ENCODE data around the gene SPTBN4.
"Not testable (repeated sequence)": the region's sequence is repeated elsewhere in the genome, so short reads cannot be mapped to it uniquely, and the experiment has no call there.

Gene SPTBN4

DNA sequence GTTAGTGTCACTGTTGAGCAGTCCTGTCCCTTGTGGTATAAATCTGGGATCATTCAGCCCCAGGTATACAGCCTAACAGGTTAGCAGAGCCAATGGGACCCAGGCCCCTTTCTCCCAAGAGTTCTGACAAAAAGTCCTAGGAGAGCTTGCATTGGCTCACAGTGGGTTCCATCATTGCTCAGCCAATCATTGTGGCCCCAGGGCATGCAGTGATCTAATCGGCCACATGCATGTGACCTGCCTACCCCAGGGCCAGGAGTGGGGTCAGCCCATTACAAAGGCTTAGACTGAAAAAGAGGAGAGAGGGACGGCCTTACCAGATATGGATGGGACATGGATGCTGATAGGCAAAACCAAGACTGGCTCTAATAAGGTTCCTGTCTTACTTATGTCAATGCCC, 41.1 kb downstream of the SPTBN4 start:
- DNase-seq (ENCODE audit: low read depth), result no peak

DNA sequence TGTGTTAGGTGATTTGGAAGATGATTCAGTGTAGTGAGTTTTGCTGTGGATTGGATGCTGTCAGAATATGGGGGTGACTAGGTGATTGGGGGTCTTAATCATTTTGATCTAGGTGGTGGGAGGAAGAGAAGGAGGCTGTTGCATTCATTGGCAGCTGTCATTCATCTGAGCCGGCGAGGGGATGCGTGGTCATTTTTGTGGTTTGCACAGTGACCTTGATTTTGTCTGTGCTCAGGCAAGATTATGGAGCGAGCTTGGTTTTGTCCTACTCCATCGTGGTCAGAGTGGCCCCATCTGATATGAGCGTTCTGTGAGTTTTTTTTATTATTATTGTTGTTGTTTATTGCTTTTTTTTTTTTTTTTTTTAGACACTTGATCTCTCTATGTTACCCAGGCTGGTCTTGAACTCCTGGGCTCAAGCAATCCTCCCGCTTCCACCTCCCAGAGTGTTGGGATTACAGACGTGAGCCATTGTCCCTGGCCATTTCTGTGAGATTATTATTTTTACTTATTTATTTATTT, 42.0 kb downstream of the SPTBN4 start:
- DNase-seq (ENCODE audit: low read depth), result no peak

DNA sequence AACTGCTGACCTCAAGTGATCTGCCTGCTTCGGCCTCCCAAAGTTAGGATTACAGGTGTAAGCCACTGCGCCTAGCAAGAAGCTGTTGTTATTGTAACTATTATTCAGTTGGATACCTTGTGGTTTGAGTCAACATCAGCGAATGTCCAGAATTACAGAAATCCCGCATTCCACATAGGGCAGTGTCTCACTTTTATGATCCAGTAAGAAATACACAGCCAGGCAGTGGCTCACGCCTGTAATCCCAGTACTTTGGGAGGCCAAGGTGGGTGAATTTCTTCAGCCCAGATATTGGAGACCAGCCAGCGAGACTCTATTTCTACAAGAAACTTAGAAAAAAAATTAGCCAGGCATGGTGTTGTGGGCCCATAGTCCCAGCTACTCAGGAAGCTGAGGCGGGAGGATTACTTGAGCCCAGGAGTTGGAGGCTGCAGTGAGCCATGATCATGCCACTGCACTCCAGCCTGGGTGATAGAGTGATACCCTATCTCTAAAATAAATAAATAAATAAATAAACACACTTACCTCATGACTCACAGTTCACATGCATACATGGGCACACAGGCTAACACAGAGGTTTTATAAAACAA, 43.8 kb downstream of the SPTBN4 start:
- DNase-seq (ENCODE audit: low read depth), result no peak

DNA sequence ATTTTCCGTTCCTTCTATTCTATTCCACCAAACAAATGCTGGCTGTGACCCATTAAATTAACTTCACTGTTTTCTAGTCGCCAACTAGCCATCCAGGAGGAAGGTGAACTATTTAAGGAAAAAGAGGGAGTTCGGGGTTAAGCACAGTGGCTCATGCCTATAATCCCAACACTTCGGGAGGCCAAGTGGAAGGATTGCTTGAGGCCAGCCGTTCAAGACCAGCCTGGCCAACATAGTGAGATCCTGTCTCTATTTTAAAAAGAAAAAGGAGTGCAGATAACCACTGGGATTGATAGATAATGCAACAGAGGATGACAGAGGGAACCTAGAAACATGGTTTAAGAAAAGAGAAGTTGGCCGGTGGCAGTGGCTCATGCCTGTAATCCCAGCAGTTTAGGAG, 44.7 kb downstream of the SPTBN4 start:
- no peak for DNase-seq (ENCODE audit: low read depth)

DNA sequence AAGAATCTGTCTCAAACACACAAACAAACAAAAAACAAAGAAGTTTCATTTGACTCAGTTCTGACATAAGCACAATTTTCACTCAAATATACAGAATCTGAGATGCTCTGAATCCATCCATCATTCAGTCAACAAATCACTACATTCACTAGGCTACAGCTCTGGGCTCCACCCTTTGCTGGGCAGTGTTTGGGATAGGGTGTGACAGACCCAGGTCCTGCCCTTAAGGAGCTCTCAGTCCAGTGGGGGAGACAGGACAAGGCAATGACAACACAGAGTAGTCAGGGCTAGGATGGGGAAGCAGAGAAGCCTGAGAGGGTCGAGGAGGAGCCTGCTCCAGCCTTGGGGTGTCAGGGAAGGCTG, 45.3 kb downstream of the SPTBN4 start:
- no peak for DNase-seq (ENCODE audit: low read depth)

DNA sequence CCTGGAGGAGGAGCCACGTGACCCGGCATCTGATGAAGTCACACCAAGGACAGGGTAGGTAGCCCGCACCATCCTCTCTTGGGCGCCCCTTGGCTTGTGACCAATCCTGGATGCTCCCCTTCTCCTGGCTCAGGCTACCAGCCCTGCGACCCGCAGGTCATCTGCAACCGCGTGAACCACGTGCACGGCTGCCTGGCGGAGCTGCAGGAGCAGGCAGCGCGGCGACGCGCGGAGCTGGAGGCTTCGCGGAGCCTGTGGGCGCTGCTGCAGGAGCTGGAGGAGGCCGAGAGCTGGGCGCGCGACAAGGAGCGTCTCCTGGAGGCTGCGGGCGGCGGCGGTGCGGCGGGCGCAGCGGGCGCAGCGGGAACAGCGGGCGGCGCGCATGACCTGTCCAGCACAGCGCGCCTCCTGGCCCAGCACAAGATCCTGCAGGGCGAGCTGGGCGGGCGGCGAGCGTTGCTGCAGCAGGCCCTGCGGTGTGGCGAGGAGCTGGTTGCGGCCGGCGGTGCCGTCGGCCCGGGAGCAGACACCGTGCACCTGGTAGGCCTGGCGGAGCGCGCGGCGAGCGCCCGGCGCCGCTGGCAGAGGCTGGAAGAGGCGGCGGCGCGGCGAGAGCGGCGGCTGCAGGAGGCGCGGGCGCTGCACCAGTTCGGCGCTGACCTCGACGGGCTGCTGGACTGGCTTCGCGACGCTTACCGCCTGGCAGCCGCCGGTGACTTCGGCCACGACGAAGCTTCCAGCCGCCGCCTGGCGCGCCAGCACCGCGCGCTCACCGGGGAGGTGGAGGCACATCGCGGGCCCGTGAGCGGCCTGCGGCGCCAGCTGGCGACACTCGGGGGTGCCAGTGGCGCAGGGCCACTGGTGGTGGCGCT, 45.9 kb downstream of the SPTBN4 start:
- DNase-seq (ENCODE audit: low read depth), result no peak

DNA sequence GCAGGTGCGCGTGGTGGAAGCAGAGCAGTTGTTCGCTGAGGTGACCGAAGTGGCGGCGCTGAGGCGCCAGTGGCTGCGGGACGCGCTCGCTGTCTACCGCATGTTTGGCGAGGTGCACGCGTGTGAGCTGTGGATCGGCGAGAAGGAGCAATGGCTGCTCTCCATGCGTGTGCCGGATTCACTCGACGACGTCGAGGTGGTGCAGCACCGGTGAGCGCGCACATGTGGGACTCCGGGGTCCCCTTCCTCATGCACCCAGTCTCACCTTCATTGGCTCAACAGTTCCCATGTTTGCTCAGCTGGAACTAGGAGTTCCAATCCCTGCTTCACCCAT, 46.5 kb downstream of the SPTBN4 start:
- no peak for DNase-seq (ENCODE audit: low read depth)

DNA sequence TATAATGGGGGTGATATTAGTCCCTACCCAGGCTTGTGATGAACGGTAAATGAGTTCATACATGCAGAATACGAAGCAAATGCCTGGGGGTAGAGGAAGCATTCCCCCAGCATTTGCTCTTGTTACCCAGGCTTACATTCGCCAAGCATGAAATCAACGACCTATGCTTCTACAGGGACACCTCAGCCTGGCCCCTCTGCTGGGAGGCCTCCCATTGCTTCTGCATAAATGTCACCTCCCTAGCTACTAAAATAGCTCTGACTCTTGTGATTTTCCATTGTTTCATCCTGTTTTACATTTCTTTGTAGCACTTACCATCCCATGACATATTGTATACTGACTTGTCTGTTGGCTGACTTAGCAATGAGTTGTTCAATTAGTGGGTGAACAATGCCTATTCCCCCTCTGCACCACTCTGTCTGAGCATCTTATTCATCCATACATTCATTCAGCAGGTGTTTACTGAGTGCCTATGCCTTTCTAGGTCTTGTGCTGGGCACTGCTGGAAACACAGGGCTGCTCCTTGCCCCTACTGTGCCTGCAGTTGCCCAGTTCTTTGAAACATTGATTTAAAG, 47.0 kb downstream of the SPTBN4 start:
- no peak for DNase-seq (ENCODE audit: low read depth)

DNA sequence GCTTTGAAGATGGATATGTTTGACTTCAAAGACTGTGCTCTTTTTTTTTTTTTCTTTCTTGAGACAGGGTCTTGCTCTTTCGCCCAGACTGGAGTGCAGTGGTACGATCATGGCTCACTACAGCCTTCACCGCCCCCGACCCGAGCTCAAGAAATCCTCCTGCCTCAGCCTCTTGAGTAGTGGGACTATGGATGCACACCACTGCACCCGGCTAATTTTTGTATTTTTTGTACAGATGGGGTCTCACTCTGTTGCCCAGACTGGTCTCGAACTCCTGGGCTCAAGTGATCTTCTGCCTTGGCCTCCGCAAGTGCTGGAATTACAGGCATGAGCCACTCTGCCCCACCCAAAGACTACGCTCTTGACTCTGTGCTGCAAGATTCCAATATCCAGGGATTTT, 50.4 kb downstream of the SPTBN4 start:
- DNase-seq (ENCODE audit: low read depth), result no peak

DNA sequence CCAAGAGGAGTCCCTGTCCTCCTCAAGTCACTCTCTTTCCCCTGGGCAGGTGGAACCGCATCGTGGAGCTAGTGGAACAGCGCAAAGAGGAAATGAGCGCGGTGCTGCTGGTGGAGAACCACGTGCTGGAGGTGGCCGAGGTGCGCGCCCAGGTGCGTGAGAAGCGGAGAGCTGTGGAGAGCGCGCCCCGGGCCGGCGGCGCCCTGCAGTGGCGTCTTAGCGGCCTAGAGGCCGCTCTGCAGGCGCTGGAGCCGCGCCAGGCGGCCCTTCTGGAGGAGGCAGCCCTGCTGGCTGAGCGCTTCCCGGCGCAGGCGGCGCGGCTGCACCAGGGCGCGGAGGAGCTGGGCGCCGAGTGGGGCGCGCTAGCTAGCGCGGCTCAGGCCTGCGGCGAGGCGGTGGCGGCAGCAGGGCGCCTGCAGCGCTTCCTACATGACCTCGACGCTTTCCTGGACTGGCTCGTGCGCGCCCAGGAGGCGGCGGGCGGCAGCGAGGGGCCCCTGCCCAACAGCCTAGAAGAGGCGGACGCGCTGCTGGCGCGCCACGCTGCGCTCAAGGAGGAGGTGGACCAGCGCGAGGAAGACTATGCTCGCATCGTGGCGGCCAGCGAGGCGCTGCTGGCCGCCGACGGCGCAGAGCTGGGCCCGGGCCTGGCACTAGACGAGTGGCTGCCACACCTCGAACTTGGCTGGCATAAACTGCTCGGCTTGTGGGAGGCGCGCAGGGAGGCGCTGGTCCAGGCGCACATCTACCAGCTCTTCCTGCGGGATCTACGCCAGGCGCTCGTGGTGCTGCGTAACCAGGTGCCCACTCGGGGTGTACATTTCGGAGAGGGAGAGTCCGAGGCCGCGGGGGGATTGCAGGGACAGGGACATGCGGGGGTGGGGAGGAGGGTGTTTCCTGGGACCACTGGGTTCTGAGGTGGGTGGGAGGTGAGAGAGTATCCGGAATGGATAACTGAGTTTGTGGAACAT, 52.8 kb downstream of the SPTBN4 start:
- DNase-seq (ENCODE audit: low read depth), result no peak

DNA sequence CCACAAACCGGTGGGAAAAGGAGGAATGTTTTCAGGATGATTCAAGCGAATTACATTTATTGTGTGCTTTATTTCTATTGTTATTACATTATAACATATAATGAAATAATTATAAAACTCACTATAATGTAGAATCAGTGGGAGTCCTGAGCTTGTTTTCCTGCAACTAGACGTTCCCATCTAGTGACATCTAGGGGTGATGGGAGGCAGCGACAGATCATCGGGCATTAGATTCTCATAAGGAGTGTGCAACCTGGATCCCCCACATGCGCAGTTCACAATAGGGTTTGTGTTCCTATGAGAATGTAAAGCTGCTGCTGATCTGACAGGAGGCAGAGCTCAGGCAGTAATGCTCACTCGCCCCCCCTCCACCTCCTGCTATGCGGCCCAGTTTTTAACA, 54.5 kb downstream of the SPTBN4 start:
- DNase-seq (ENCODE audit: low read depth), result no peak

DNA sequence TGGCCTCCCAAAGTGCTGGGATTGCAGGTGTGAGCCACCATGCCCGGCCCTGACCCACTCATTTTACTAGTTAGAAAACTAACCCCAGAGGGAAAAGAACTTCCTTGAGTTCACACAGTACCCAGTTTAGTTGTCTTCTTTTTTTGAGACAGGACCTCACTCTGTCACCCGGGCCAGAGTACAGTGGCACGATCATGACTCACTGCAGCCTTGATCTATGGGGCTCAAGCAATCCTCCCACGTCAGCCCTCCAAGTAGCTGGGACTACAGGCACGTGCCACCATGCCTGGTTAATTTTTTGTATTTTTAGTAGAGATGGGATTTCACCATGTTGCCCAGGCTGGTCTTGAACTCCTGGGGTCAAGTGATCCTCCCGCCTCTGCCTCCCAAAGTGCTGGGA, 55.1 kb downstream of the SPTBN4 start:
- DNase-seq (ENCODE audit: low read depth), result not testable (repeated sequence)

DNA sequence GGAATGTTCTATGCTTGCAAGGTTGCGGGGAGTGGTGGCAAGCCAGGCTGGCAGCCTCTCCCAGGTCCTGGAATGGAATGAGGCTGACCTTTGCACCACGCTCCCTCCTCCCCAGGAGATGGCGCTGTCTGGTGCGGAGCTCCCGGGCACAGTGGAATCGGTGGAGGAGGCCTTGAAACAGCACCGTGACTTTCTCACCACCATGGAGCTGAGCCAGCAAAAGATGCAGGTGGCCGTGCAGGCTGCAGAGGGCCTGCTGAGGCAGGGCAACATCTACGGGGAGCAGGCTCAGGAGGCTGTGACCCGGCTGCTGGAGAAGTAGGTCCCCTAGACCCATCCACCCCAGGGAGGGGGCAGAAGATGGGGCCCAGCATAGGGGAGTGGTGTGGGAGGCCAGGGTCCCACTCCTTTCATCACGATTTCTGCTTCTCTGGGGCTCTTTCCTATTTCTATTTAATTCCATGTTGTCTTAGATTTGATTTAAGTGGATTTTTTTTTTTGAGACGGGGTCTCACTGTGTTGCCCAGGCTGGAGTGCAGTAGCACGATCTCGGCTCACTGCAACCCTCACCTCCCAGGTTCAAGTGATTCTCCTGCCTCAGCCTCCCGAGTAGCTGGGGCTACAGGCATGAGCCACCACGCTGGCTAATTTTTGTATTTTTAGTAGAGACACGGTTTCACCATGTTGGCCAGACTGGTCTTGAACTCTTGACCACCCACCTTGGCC, 56.7 kb downstream of the SPTBN4 start:
- no peak for DNase-seq (ENCODE audit: low read depth)

DNA sequence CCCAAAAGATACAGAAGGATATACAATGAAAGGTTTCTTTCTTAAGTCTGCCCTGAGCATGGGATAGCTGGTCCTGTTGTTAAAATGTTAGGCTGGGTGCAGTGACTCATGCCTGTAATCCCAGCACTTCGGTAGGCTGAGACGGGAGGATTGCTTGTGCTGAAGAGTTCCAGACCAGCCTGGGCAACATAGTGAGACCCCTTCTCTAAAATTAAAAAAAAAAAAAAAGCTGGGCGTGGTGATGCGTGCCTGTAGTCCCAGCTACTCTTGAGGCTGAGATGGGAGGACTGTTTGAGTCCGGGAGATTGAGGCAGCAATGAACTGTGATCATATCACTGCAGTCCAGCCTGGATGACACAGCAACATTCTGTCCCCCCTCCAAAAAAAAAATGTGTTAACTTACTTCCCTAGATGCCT, 57.3 kb downstream of the SPTBN4 start:
- DNase-seq (ENCODE audit: low read depth), result no peak

DNA sequence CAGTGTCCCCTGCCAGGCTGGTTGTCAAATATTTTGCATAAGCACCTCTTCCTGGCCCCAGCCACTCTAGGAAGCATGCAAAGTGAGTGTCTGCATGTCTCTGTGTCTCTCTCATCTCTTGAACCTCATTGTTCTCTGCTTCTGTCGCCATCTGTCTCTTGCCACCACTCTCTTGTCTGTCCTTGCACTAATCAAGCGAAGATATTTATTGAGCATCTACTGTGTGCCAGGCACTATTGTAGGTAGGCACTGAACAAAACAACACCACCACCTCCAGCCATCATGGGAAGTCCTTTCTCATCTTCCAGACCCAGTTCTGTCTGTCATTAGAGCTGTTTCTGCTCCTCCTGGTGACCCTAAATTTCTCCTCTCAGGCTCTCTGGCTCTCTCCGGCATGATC, 57.9 kb downstream of the SPTBN4 start:
- DNase-seq (ENCODE audit: low read depth), result no peak

DNA sequence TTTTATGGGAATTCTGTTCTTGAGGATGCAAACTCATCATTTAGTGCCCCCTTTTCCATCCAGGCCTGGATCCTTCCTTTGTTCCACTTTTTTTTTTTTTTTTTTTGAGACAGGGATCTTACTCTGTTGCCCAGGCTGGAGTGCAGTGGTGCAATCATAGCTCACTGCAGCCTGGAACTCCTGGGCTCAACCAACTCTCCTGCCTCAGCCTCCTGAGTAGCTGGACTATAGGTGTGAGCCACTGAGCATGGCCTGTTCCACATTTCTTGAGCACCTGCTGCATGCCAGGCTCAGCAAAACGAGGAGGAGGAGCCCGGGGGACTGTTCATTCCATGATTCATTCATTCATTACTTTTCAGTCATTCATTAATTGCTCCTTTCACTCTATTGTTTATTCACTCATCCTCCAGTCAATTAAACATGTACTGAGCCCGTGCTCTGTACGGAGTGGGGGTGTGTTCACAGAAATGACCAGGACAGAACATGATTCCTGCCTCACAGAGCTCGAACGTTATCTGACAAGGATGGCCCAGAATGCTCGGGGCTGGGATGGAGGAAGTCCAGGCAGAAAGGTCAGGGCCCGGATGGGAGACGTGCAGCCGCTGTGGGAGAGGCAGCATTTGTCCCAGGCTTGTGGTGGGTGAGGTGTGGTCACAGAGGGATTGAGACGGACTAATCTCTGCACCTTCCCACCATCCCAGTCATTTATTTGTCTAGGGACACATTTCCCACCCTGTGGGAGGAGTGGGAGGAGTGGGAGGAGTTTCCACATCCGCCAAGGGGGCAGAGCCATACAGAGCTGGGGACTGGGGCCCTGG, 58.6 kb downstream of the SPTBN4 start:
- DNase-seq (ENCODE audit: low read depth), result no peak

DNA sequence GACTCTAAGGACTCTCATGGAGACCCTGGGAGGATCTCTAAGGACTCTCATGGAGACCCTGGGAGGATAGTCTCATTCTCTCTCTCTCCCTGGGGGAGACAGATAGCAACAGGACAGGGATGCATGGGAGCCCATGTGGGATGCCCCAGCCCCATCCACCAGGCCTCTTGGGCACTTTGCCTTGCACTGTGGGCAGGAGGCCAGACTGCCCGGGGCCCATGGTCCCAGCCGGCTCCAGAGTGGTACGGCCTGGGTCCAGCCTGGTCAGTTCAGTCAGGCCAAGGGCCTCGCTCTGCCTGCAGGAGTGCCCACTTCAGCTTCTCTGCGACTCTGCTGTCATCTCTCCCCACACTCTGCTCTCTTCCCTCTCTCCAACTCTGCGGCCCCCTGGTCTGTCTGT, 61.3 kb downstream of the SPTBN4 start:
- no peak for DNase-seq (ENCODE audit: low read depth)

DNA sequence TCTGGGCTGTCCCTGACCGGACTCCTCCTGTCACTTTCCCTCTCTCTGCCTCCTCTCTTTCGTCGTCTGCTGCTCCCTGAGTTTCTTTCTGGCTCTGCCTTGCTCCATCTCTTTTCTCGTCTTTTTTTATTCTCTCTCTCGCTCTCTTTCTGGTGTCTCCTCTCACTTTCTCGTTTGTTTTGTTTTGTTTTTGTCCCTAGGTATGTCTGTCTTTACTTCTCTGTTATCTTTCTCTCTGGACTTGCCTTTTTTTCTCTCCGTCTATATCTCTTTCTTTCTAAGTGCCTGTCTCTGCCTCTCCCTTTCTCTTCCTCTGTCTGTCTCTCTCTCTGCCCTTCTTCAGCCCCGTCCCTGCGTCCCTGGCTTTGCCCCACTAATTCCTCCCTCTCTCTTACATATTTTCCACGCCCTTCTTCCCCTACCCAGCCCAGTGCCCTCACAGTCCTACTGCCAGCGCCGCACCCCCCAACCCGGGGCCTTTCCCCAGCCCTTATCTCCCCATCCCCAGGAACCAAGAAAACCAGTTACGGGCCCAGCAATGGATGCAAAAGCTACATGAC, 61.8 kb downstream of the SPTBN4 start:
- no peak for DNase-seq (ENCODE audit: low read depth)

DNA sequence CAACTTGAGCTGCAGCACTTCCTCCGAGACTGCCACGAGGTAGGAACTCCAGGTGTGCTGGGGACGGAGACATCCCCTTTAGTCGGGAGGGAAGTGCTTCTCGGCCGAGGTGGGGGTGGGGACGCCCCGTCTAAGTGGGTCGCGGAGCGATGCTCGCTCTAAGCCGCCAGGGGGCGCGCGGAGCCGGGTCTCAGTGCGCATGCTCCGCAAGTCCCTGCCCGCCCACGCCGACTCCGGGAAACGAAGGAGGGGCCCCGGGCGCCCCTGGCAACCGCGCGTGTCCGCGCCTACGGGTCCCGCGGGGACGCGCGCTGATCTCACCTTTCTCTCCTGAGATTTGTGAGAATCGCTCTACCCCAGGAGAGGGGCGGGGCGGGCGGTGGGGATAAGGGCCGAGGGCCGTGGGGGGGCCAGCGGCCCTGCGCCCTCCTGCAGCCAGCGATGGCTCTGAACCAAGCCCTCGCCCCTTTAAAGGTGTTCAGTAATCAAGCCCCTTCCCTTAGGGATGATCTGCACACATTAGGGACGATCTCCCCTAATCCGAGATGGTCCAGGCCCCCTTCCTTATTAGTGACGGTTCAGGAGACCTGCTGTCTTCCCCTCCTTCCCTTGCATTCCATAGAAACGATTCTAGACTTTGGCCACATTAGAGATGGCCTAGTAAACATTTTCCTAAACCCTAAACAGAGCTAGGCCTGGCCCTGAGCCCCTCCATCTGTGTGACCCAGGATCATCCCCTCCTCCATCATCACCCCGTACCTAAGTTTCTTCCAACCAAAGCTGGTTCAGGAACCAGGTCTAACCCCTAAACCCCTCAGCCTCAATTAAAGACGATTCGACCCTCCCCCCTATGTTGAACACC, 62.5 kb downstream of the SPTBN4 start:
- DNase-seq (ENCODE audit: low read depth), result no peak
